Pulmonary artery endothelial cell (primary cell): Measurements from ENCODE around the gene GPX4. TPM values are rescaled to one million over a fixed set of nuclear protein-coding genes. Genes with fewer than 3 reads are reported as not detected.
A peak's percentile ranks its signal among the peaks of the same experiment; 100 is the strongest.

ENCODE experiments used
- DNase-seq: peaks from one replicate; pipeline ENCODE4 v3.0.0-alpha.2; 2011; ENCODE audit warnings: low read depth, low spot score
- total RNA-seq: library from RNA; depleted of rRNA; stranded (reverse); fragments of >200 nt; gene quantifications from 2 replicates; pipeline ENCODE4 v1.2.3, GENCODE V29; 2014

The GPX4 gene, protein sequence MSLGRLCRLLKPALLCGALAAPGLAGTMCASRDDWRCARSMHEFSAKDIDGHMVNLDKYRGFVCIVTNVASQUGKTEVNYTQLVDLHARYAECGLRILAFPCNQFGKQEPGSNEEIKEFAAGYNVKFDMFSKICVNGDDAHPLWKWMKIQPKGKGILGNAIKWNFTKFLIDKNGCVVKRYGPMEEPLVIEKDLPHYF
- 380 and 410 TPM in 2 replicates for total RNA-seq

DNA sequence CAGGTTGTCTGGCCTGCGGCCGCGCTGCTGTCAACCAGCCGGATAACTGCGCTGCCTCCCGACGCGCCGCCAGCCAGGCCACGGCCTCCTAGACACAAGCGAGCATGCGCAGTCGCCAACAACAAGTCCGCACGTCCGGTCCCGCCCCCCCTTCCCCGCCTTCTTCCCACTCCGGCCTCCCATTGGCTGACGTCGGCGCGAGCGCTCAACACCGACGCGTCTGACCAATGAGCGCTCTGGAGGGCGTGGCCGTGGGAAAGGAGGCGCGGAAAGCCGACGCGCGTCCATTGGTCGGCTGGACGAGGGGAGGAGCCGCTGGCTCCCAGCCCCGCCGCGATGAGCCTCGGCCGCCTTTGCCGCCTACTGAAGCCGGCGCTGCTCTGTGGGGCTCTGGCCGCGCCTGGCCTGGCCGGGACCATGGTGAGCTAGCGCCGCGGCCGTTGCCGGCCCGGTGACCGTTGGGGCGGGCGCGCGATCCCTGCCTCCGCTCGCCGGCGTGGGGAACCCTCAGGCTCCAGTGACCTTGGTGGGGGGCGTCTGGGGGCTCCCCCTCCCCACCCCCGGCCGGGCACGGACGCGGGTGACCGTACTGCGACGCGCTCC, at the start of gene GPX4:
Gene GPX4, plus strand, starts transcription at position 287 of the 603 bp plus-strand sequence. Its CDS starts 50 bp downstream, at position 337.
- peak; percentile 97 for DNase-seq

DNA sequence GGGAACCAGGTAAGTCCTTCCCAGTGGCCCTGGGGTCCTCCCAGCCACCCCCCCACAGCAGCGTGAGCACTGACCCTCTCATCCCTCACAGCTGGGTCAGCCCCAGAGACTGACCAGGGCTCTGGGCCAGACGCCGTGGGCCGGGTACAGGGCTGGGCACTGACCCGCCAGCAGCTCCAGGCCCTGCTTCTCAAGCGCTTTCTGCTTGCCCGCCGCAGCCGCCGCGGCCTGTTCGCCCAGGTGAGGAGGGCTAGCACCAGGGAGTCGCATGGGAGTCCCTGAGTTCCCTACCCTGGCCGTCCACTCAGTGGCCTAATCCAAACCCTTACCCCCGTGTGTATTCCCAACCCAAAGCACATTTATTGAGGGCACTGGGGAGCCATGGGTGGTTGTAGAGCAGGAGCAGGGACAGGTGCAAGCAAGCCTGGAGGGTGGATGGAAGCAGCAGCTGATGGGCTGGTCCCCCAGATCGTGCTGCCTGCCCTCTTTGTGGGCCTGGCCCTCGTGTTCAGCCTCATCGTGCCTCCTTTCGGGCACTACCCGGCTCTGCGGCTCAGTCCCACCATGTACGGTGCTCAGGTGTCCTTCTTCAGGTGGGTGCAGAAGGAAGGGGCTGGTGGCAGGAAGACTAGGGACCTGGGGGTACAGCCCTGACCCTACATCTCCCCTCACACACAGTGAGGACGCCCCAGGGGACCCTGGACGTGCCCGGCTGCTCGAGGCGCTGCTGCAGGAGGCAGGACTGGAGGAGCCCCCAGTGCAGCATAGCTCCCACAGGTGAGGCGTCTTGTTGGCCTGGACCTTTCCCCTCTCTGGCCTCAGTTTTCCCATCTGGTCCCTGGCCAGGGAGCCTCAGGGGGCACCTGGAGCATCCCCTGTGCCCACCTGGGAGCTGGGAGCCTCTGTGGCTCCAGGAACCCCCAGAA, 49.4 kb upstream of the GPX4 start:
- DNase-seq, result no peak

DNA sequence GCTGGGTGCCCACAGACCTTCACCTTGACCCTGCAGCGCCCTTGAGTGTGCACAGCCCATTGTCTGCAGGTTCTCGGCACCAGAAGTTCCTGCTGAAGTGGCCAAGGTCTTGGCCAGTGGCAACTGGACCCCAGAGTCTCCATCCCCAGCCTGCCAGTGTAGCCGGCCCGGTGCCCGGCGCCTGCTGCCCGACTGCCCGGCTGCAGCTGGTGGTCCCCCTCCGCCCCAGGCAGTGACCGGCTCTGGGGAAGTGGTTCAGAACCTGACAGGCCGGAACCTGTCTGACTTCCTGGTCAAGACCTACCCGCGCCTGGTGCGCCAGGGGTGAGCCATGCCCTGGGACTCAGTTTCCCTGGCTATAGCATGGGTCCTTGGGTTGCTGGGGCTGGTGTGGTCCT, 48.8 kb upstream of the GPX4 start:
- no peak for DNase-seq

DNA sequence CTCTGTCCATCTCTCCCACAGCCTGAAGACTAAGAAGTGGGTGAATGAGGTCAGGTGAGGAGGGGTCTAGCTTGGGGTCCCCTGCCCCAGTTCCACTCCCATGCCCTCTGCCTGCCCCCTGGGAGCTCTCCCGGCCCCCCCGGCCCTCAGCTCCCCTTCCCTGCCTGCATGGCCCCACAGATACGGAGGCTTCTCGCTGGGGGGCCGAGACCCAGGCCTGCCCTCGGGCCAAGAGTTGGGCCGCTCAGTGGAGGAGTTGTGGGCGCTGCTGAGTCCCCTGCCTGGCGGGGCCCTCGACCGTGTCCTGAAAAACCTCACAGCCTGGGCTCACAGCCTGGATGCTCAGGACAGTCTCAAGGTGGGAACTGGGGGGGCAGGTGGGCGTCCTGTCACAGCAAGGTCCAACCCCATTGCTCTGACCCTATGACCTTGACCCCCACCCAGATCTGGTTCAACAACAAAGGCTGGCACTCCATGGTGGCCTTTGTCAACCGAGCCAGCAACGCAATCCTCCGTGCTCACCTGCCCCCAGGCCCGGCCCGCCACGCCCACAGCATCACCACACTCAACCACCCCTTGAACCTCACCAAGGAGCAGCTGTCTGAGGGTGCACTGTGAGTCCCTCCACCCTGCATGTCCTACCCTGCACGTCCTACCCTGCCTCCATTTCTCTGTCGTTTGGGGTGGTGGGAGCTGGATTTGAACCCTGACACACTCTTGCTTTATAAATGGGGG, 47.7 kb upstream of the GPX4 start:
- DNase-seq, result no peak

DNA sequence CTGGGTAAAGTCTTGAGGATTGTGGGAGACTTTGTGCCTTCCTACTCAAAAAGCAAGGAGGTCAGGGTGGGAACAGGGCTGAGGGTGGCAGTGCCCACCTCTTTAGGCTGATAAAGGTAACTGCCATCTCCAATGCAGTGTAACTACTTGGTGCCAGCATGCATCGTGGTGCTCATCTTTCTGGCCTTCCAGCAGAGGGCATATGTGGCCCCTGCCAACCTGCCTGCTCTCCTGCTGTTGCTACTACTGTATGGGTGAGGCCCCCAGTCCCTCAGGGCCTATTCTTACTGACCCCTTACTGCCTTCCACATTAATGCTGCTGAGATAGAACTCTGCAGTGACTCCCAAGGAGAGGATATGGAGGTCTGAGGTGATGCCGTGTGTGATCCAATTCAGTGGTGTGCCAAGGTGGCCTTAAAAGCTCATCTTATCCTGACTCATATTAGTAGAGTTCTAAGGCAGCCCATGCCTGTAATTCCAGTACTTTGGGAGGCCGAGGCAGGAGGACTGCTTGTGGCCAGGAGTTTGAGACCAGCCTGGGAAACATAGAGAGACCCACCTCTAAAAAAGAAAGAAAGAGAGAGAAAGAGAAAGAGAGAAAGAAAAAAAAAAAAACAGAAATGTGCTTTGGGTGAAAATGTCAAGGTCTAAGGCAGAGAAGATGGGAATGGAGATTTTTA, 46.5 kb upstream of the GPX4 start:
- DNase-seq, result no peak

DNA sequence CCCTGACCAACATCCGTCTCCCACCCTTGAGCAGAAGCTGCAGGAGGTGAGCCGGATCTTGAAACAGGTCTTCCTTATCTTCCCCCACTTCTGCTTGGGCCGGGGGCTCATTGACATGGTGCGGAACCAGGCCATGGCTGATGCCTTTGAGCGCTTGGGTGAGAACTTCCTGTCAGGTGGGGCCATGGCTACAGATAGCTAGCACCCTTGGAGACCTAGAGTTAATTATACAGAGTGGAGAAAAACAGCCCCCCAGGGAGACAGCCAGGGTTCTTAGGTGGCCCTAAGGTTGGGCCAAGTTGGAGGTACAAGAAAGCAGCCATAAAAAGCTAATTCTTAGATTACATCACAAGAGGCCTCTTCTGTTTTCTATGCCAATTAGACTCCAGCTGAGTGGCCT, 45.7 kb upstream of the GPX4 start:
- DNase-seq, result no peak

DNA sequence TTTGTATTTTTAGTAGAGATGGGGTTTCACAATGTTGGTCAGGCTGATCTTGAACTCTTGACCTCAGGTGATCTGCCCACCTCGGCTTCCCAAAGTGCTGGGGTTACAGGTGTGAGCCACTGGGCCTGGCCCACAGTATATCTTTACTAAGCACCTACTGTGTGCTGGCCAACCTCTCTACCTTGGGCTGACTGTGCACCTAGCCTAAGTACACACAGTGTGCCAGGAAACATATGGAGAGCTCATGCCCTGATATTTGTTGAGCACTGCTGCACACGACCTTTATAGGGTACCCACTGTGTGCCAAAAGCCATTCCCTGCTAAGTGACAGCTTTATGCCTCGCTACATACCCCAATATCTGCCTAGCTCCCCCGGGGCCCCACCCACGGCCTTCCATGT, 43.1 kb upstream of the GPX4 start:
- DNase-seq, result no peak

DNA sequence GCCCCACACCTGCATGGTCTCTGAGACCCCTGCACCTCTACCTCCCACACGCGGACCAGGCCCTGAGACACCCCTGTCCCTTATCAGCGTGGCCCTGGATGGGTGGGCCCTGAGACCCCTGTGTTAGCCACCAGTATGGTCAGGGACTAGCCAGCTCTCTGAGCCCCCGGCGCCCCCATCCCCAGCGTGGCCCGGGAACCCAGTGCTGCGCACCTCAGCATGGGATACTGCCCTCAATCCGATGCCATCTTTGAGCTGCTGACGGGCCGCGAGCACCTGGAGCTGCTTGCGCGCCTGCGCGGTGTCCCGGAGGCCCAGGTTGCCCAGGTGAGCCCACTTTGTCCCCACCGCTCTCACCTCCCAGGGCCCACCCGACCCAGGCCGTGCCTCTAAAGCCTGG, 41.8 kb upstream of the GPX4 start:
- no peak for DNase-seq

DNA sequence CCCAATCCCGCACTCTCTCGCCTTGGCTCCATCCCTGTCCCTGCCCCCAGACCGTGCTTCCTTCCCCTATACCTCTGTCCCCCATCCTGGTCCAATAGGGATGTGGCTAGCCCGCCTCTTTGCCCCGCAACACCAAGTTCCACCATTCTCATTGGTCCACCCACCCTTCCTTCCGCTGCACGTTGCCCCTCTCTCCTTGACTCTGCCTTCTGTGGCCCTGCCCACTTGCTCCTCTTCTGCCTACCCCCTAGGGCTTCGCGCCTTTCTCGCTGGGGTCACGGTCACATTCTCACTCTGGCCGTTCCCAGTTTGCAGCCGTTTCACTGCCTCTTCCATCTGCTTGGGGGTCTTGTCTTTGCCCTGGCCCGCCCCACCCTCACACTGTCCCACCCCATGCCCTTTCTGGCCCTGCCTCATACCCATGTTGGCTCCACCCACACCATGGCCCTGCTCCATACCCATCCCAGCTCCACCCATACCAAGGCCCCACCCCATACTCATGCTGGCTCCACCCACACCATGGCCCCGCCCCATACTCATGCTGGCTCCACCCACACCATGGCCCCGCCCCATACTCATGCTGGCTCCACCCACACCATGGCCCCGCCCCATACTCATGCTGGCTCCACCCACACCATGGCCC, 41.3 kb upstream of the GPX4 start:
- DNase-seq, result no peak

DNA sequence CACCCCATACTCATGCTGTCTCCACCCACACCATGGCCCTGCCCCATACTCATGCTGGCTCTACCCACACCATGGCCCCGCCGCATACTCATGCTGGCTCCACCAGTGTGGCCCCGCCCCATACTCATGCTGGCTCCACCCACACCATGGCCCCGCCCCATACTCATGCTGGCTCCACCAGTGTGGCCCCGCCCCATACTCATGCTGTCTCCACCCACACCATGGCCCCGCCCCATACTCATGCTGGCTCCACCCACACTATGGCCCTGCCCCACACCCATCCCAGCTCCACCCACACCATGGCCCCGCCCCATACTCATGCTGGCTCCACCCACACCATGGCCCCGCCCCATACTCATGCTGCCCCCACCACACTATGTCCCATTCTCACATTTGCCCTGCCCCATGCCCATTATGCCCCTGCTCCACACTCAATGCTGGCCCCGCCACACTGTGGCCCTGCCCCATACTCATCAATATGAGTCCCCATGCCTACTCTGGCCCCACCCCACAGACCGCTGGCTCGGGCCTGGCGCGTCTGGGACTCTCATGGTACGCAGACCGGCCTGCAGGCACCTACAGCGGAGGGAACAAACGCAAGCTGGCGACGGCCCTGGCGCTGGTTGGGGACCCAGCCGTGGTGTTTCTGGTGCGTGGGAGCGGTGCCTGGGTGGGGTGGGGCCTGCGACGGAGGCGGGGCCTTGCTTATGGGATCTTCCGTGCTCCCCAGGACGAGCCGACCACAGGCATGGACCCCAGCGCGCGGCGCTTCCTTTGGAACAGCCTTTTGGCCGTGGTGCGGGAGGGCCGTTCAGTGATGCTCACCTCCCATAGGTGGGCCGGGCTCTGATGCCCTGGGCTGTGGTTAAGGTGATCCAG, 40.5 kb upstream of the GPX4 start:
- no peak for DNase-seq

DNA sequence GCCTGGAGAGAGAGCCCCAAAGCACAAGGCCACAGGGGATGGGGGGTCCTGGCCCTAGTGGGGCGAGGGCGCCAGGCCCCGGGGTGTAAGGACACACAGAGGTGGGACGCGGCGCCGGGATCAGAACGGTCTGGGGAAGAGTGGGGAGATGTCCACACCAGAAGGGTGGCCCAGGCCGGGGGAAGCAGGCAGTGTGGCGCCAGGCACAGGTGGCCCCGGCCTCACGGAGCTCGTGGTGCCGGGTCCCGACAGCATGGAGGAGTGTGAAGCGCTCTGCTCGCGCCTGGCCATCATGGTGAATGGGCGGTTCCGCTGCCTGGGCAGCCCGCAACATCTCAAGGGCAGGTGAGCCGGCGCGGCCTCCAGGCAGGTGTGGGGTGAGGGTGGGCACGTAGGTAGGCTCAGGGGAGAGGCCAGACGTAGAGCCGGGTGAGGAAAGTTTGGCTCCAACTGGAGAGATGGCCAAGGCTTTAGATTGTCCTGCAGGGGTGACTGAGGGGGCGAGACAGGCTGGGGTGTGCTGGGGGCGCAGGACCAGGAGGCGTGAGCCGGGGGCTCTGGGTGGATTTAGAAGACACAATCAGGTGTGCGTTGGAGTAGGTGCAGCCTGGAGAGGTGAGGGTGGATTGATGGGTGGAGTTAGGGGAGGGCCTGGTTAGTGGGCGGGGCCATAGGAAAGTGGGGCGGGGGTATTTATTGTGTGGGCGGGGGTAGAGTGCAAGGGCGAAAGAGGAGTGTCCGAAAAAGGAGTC, 39.7 kb upstream of the GPX4 start:
- no peak for DNase-seq

DNA sequence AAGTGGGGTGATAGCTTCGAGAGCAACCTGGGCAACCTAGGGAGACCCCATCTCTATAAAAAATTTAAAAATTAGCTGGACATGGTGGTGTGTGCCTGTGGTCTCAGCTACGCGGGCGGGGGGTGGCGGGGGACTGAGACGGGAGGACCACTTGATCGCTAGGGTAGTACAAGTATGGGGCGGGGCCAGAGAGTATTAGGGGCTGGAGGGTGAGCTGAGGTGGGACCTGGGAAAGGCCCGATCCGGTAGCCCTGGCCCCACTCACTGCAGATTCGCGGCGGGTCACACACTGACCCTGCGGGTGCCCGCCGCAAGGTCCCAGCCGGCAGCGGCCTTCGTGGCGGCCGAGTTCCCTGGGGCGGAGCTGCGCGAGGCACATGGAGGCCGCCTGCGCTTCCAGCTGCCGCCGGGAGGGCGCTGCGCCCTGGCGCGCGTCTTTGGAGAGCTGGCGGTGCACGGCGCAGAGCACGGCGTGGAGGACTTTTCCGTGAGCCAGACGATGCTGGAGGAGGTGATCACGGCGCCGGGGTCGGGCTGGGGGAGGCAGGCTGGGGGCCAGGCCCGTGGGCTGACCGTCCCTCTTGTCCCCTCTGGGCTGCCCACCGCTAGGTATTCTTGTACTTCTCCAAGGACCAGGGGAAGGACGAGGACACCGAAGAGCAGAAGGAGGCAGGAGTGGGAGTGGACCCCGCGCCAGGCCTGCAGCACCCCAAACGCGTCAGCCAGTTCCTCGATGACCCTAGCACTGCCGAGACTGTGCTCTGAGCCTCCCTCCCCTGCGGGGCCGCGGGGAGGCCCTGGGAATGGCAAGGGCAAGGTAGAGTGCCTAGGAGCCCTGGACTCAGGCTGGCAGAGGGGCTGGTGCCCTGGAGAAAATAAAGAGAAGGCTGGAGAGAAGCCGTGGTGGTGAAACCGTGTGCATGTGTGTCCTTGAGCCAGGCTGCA, 38.9 kb upstream of the GPX4 start:
- no peak for DNase-seq

DNA sequence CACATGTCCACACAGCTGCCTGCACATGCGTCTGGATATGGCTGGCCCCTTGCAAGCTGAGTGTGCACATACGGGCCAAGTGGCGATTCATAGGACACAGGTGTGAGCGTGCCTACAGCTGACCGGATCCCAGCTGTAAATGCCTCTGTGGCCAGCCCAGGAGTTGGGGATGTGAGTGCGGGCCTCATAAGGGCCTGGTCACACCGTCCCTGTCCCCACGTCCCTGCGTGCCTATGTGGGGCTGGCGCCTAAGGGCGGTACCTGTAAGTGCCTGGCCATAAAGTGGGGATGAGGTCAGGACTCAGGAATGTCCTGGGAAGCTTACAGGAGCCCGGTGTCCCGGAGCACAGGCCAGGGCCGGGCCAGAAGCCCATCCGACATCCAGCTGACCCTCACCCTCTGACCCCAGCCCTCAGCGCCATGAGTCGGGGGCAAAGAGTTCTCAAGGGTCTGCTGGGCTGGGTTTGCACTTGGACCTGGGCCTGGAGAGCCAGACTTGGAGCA, 38.1 kb upstream of the GPX4 start:
- DNase-seq, result no peak

DNA sequence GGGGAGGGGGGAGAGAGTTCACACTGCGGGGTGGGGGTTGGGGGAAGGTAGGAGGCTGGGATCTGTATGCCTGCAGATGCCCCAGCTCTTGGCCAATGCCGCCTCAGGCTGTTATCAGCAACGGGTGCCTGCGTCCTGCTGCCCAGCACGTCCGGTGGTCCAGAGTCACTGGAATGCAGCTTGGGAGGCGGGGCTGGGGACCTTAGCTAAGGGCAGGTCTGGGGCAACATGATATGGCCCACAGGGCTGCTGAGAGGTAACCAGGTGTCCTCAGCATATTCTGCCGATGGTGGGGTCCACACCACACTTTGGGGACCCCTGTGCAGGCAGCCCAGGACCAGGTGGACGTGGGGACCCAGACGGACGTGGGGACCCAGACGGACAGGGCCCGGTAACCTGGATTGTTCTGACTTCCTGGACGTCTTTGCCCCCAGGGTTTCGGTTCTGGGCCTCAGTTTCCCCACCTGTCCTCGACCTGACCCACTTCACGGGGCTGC, 37.5 kb upstream of the GPX4 start:
- DNase-seq, result no peak

DNA sequence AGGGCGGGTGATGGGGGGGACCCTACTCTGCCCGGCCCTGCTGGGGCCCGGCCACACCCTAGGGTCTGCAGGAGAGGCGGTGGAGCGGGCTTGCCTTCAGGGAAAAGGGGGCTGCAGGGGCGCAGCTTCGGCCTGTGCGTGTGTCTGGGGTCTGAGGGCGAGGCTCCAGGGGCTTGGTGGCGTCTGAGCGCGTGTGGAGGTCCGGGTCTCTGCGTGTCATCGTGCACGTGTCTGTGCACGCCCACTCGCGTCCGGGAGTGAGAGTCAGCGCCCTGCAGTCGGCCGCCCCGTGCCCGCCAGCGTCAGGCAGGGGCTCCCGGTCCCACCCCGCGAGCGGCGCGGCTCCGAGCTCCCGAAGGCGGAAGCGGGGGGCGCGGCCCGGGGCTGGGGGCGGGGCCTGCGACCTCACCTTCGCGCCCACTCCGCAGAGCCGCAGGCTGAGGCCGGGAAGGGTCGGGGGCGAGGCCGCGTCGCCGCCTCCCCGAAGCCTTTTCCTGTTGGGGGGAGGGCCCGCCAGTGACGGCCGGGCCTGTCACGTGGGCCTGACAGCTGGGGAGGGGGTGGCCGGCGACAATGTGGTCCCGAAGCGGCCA, 37.0 kb upstream of the GPX4 start, which contains the start of gene ARHGAP45:
Gene ARHGAP45, plus strand, starts transcription at position 420 of the 593 bp plus-strand sequence. CDS start 239 bp downstream, outside the sequence.
- no peak for DNase-seq

DNA sequence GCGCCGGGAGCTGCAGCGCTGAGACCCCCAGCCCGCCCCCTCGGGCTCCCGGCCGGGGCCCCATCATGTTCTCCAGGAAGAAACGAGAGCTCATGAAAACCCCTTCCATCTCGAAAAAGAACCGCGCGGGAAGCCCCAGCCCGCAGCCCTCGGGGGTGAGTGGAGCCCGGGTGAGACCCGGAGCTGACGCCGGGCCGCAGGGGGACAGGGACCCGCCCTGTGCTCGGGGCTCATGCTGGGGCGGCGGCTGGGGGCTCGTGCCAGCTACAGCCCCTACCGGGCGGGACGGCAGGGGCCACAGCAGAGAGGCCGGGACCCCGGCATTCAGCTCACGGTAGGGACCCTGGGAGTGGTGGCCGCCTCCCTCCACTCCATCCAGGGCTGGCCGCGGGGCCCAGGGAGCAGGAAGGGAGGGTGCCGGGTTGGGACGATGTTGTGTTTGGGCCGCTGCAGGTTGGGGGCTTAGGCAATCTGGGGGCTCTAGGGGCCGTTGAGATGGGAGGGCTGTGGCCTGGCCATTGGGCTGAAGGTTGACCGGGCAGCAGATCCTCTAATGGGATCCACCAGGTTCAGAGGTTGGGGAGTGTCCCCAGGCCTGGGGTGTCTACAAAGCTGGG, 36.3 kb upstream of the GPX4 start:
- no peak for DNase-seq
